Activated effector memory CD4-positive, alpha-beta T cell treated with Interleukin-2 at 50 U/mL for 16 hours (primary cell): ENCODE results near the gene LRP1B.

ENCODE experiments used
- DNase-seq: peaks from one replicate; pipeline ENCODE4 v3.0.0-alpha.2; 2020

The LRP1B gene

GRCh38 chr2:141639809-141640208 lies 491.0 kb downstream of the LRP1B start:
- no peak for DNase-seq

DNA sequence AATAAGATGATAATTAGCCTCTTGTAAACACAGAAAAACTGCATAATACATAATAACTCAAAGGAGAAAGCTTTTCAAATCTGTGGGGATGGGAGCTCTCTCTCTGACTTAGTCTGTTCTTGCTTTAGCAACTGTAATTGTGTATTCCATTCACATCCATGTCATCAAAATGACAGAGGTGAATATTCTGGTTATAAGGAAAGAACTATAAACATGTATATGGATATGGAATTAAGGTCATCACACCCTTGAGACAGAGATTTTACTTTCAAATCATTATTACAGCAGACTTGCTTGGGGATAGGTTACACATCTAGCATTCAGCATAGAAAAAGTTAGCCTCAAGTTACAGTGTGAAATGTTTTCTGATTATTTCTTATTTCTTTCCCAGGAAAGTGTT lies 497.7 kb downstream of the LRP1B start:
- no peak for DNase-seq

GRCh38 chr2:141630407-141630930 lies 500.3 kb downstream of the LRP1B start:
- DNase-seq, result no peak

- no peak for DNase-seq
These were observed 510.4 kb downstream of the LRP1B start for GRCh38 chr2:141620372-141620771.

GRCh38 chr2:141618457-141618856 lies 512.4 kb downstream of the LRP1B start:
- no peak for DNase-seq

GRCh38 chr2:141611981-141612380 lies 518.8 kb downstream of the LRP1B start:
- DNase-seq, result no peak

DNA sequence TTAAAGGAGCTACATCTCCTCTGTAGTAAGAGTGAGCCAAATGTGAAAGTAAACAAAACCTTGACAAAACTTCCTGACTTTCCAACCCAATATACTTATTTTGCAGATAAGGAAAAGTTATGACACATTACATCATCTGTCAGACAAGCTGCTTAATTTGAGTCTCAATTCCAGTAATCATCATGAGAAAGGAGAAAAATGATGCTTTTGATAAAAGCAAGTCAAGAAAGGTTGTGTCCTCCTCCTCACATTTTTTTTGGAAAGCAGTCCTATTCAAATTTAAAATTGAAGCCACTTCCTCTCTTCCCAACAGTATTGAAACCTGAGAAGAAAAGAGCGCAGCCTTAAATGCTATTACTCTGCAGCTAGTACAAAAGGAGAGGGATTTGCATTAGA lies 519.6 kb downstream of the LRP1B start:
- no peak for DNase-seq

GRCh38 chr2:141610564-141611175 lies 520.1 kb downstream of the LRP1B start:
- DNase-seq, result no peak

DNA sequence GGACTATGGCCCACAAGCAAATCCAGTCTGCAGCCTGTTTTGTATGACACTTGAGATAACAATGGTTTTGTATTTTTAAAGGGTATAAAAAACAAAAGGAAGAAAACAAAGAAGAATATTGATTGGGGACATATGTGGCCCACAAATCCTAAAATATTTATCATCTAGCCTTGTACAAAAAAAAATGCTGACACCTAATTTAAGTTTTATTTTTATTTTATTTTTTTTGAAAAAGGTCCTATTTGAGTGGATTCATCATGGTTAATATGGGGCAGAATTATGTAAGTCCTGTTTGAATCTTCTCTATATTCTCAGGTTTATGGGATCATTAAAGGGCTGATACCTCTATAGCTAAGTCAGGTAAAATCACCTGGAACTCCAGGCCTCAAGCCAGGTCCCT lies 525.7 kb downstream of the LRP1B start:
- no peak for DNase-seq

DNA sequence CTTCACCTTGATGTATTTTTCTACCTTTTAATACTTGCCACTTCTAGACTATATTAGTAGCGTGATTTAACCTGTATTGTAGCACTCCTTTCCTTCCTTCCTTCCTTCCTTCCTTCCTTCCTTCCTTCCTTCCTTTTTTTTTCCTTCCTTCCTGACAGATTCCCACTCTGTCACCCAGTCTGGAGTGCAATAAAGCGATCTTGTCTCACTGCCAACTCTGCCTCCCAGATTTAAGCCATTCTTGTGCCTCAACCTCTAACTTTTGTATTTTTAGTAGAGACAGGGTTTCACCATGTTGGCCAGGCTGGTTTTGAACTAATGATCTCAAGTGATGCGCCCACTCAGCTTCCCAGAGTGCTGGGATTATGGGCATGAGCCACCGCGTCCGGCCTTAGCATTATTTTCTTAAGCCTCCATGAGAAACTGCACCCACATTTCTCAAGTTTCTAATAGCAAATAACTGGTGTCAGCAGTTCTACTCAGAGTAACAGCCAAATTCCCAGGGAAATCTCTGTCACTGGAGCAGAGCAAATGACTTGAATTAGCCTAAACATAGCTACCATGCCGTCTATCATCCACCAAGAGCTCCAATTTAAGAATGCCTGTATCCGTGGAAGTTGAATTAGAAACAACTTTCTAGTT lies 529.2 kb downstream of the LRP1B start:
- DNase-seq, result no peak

DNA sequence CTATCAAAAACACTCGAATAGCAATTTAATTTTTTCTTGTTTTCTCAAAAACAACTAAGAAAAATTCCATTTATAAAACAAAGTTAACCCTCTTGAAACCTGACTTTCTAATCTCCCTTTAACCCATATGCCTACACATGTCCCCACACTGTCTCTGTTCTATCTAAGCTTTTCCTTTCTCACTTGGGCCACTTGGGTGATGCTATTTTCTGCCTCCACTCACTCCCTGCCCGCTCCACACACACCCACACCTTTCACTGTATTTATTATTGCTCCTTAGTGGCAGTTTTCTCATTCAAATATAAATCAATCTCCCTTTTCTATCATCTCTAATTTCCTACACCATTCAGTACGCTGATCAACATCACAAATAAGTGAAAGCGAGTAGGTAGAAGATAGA lies 531.1 kb downstream of the LRP1B start:
- no peak for DNase-seq

DNA sequence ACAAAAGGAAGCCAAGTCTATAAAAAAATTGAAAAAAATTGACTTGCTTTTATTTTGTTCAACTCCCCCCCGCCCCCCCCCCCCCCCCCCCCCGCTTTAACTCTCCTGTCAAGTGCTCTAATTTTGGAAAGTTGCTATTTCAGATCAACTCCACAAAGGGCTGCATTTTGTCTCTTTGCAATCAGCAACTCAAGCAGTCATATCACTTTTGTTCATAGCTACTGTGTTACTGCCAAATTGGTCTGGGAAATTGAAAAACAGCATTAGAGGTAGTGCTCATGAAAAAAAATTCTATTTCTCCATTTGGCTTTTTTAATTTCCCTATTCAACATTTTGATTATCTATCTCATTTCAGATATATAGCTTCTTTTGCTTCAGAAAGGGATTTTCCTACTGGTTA lies 531.8 kb downstream of the LRP1B start:
- DNase-seq, result no peak

GRCh38 chr2:141595316-141595920 lies 535.4 kb downstream of the LRP1B start:
- DNase-seq, result no peak

GRCh38 chr2:141591787-141592186 lies 539.0 kb downstream of the LRP1B start:
- no peak for DNase-seq

DNA sequence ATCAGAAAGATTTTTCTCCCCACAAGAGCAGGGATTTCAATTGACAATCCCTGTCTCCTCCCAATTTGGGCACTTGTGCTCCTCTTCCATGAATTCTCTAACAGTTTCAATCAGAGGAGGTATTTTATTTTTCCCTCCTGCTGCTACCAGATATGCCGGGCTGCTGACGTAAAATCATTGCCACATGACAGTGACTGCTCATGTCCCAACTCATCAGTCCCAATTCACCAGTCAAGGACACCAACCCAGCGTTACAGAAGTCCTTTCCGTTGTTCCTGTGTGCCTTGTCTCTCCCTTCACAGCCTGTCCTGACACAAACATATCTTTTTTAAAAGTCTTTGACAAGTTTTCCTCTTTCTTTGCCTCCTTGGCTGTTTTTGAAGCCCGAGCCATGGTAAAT lies 540.2 kb downstream of the LRP1B start:
- DNase-seq, result no peak

GRCh38 chr2:141589314-141589713 lies 541.5 kb downstream of the LRP1B start:
- no peak for DNase-seq

GRCh38 chr2:141586985-141587384 lies 543.8 kb downstream of the LRP1B start:
- DNase-seq, result no peak

DNA sequence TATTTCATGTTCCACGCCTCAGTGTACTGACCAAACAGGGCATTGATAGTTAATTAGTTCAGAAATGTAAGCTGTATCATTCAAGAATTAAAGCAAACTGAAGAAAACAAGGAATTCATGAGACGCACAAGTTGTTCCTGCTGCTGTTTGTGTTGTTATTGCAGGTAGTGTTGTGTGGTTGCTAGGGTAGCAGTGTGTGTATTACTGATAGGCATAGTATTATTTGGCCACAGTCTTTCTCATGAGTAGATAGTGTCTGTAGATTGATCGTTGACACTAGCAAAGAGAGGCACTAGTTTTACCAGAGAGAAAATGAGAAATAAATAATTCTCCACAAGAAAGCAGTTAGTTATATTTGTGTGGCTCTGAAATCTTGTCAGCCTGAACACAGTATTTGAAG lies 548.6 kb downstream of the LRP1B start:
- no peak for DNase-seq

DNA sequence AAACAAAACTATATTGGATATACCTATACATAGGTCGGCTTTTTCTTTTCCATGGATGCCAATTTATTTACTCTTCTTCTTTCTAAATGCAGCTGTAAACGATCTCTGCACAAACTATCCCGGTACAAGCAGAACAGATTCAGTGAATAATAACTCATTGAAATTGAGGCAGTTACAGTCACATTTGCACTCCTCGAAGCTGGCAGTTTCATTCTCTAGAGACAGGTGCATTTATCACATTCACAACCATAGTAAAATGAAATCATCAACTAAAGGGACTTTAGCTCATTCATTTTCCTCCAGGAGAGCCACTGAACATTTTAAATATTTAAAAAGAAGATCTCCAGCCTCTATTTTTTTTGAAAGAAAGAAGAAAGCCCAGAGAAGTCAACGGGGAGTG lies 551.7 kb downstream of the LRP1B start:
- DNase-seq, result no peak

DNA sequence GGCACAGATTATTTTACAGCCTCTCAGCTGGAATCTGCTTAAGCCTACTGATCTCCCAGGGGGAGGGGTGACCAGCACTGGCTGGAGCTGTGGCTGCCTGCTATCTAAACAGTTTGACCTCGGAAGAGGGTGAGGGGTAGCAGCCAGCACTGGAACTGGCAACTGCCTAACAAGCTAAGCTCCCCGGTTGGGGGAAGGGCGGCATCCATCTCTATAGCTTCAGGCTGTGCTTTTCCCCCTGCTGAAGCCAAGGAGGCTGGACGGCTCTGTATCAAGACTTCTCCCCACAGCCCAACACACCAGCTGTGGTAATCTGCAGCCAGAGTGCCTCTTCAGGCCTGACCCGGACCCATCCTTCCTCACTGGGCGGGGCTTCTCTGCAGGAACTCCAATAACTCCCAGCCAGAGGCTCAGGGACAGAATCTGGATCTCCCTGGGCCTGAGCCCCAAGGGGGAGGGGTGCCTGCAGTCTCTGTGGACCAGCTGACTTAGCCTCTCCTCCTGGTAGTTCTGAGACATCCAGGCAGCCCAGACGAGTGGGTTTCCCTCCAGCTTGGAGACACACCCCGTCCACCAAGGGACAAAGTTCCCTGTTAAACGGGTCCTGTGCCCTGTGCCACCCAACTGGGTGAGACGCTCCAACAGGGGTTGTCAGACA lies 560.2 kb downstream of the LRP1B start:
- DNase-seq, result no peak

DNA sequence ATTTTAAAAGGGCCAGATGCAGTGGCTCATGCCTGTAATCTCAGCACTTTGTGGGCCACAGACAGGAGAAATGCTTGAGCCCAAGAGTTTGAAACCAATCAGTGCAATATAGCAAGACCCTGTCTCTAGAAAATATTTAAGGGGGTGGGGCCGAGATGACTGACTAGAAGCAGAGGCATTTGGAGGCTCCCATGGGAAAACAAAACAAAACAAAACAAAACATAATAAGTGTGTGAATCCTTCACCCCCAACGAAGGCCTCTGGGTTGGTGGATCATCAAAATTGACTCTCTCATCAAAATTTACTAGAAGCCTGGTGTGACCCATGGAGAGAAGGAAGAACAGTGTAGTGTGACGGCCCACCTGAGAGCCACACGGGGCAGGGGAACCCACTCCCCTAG lies 560.9 kb downstream of the LRP1B start:
- DNase-seq, result no peak

GRCh38 chr2:141565597-141565996 lies 565.2 kb downstream of the LRP1B start:
- DNase-seq, result no peak

GRCh38 chr2:141560723-141561122 lies 570.1 kb downstream of the LRP1B start:
- no peak for DNase-seq
